ENCODE data around the gene PLXNC1.

PLXNC1 gene

DNA sequence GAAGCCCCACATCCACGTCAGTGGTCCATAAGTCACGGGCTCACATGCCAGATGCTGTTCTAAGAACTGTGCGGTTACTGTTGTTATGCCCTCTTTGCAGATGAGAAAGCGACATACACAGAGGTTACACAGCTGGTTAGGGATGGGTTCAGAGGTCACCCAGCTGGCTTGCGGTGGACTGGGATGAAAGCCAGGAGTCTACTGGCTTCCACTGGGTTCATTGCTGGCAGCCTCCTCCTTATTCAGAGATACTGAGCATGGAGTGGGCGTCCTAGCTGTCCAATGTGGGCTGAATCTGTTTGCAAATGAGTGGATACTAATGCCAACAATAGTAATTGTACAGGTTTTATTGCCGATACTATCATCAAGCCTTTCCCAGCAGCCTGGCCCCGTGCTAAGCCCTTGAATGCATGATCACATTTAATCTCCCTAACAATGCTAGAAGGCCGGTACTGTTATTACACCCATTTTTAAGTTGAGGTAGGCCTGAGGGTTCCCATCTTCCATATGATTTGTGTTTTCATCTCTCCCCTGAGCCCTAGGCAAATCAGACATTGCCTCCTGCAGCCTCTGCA, 129.1 kb downstream of the PLXNC1 start:
- Histone ChIP-seq H3K27ac (ENCODE audit: low read length) (no peak overlapping the region), H3K27me3 (ENCODE audit: insufficient read depth, low read length) (no peaks in the 10 kb centered on the region), H3K9me3 (ENCODE audit: insufficient read depth, low read depth, low read length) (no peaks in the 10 kb centered on the region), H3K36me3 (ENCODE audit: insufficient read depth, low read depth, low read length) (no peaks in the 10 kb centered on the region), H3K9ac (ENCODE audit: low read depth, low read length) (no peak overlapping the region), H3K4me1 (ENCODE audit: insufficient read depth, low read length) (peaks cover 3% of the 10 kb centered on the region; the same call in 1 of the 2 replicates), H3K4me3 (ENCODE audit: low read length) (no peak overlapping the region)

DNA sequence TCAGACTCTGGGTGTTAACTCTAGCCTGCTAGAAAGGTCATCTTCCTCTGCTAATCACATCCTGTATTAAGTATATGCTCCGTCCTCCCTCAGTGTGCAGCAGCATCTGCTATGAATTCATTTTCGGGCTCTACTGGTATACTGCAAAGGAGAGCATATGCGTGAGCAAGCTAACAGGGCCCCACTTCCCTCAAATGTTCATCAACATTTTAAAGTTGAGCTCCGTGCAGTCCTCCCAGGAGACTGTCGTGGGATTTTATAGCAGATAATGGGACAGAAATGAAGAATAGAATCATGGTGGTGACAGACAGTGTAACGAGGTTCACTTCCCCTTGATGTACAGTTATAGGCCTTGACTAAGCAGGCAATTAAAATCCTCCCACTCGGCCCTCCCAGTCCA, 131.7 kb downstream of the PLXNC1 start:
- Histone ChIP-seq H3K9me3 (ENCODE audit: insufficient read depth, low read depth, low read length) (no peaks in the 10 kb centered on the region), H3K27ac (ENCODE audit: low read length) (no peak overlapping the region), H3K36me3 (ENCODE audit: insufficient read depth, low read depth, low read length) (no peaks in the 10 kb centered on the region), H3K4me3 (ENCODE audit: low read length) (no peak overlapping the region), H3K27me3 (ENCODE audit: insufficient read depth, low read length) (no peaks in the 10 kb centered on the region), H3K4me1 (ENCODE audit: insufficient read depth, low read length) (peaks cover 3% of the 10 kb centered on the region; the same call in 1 of the 2 replicates), H3K9ac (ENCODE audit: low read depth, low read length) (no peak overlapping the region)

DNA sequence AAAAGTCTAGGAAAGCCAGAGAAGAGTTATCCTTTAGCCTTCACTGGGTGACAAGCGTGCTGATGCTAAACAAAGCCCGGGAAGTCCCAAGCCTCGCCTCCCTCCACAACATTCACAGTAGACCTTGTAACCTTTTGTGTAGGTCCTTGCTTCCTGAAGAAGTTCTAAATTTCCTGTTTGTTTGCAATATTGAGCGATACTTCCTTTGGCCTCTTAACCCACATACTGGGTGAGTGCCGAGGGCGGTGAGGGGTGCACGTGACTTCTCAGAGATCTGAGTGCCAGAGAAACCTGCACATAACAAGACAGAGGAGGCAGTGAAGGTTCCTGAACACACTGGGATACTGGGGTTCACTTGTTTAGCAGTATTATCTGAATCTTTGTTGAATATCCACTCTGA, 134.3 kb downstream of the PLXNC1 start:
- H3K27ac ChIP-seq (ENCODE audit: low read length) = no peak overlapping the region
- peaks cover 21% of the 10 kb centered on the region; the same call in 1 of the 2 replicates for H3K4me1 ChIP-seq (ENCODE audit: insufficient read depth, low read length)

DNA sequence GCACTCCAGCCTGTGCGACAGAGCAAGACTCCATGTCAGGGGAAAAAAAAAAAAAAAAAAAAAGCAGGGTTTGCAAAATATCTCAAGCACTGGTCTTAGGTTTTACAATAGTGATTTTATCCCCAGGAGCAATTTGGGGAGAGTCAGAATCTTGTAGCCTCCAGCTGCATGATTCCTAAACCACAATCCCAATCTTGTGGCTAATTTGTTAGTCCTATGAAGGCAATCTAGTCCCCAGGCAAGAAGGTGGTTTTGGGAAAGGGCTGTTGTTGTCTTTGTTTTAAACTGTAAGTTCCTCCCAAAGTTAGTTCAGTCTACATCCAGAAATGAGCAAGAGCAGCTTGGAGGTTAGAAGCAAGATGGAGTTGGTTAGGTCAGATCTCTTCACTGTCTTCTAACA, 135.7 kb downstream of the PLXNC1 start:
- no peaks in the 10 kb centered on the region for H3K9me3 ChIP-seq (ENCODE audit: insufficient read depth, low read depth, low read length)
- H3K36me3 ChIP-seq (ENCODE audit: insufficient read depth, low read depth, low read length) = no peaks in the 10 kb centered on the region
- peaks cover 21% of the 10 kb centered on the region; the same call in 1 of the 2 replicates for H3K4me1 ChIP-seq (ENCODE audit: insufficient read depth, low read length)
- no peaks in the 10 kb centered on the region for H3K27me3 ChIP-seq (ENCODE audit: insufficient read depth, low read length)
- no peak overlapping the region for H3K4me3 ChIP-seq (ENCODE audit: low read length)
- no peak overlapping the region for H3K27ac ChIP-seq (ENCODE audit: low read length)
- no peak overlapping the region for H3K9ac ChIP-seq (ENCODE audit: low read depth, low read length)

More for the DNA sequence above, 134.3 kb downstream of the PLXNC1 start:
- H3K36me3 ChIP-seq (ENCODE audit: insufficient read depth, low read depth, low read length) = no peaks in the 10 kb centered on the region
- no peaks in the 10 kb centered on the region for H3K27me3 ChIP-seq (ENCODE audit: insufficient read depth, low read length)
- H3K9me3 ChIP-seq (ENCODE audit: insufficient read depth, low read depth, low read length) = no peaks in the 10 kb centered on the region
- H3K9ac ChIP-seq (ENCODE audit: low read depth, low read length) = no peak overlapping the region
- no peak overlapping the region for H3K4me3 ChIP-seq (ENCODE audit: low read length)

DNA sequence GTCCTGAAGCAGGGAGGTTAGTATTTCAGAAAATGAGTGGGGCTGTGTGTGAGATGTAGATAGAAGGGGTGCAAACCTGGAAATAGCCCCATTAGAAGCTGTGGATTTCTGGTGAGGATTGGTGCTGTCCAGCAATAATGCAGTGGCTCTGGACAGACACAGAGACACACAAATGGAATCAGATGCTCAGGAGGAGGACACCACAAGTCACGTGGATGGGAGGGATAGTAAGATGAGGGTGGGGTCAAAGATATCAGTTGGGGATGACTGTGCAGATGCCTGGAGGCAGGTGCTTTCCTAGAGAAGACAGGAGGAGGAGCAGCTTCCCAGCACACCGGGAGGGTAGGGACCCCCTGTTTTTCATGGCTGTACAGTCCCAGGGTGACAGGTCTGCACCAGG, 136.5 kb downstream of the PLXNC1 start:
- Histone ChIP-seq H3K27ac (ENCODE audit: low read length) (no peak overlapping the region), H3K9ac (ENCODE audit: low read depth, low read length) (no peak overlapping the region), H3K36me3 (ENCODE audit: insufficient read depth, low read depth, low read length) (no peaks in the 10 kb centered on the region), H3K4me1 (ENCODE audit: insufficient read depth, low read length) (peaks cover 23% of the 10 kb centered on the region), H3K9me3 (ENCODE audit: insufficient read depth, low read depth, low read length) (no peaks in the 10 kb centered on the region), H3K4me3 (ENCODE audit: low read length) (no peak overlapping the region), H3K27me3 (ENCODE audit: insufficient read depth, low read length) (no peaks in the 10 kb centered on the region)

DNA sequence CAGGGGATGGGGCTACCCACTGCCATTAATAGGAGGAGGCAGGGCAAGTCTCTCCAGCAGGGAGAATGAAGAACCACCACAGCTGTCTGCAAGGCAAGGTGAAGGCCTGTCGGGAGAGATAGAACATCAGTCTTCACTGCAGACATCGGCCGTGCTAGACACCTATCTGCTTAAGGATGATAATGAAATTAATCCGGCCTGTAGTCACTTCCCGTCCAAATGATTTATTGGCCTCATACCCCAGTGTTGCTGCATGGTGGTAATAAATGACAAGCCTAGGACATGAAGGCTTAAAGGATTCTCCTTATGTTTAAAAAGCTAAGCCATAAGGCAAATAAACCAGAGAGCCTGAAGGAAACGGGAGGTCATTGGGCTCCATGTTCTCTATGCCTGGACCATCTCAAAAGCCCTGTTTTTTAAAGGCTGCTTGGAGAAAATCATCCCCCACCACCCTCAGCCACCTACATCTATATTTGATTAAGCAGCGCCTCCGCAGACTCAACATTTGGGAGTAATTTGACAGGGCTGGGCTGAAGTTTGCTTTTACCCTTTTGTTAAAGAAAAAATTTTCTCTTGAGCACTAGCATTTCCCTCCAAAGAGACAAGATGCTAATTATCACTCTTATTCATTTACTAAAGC, 137.7 kb downstream of the PLXNC1 start:
- H3K4me3 ChIP-seq (ENCODE audit: low read length) = no peak overlapping the region
- no peak overlapping the region for H3K27ac ChIP-seq (ENCODE audit: low read length)
- H3K36me3 ChIP-seq (ENCODE audit: insufficient read depth, low read depth, low read length) = no peaks in the 10 kb centered on the region
- H3K27me3 ChIP-seq (ENCODE audit: insufficient read depth, low read length) = no peaks in the 10 kb centered on the region
- H3K9ac ChIP-seq (ENCODE audit: low read depth, low read length) = no peak overlapping the region
- H3K9me3 ChIP-seq (ENCODE audit: insufficient read depth, low read depth, low read length) = no peaks in the 10 kb centered on the region
- peaks cover 31% of the 10 kb centered on the region for H3K4me1 ChIP-seq (ENCODE audit: insufficient read depth, low read length)

DNA sequence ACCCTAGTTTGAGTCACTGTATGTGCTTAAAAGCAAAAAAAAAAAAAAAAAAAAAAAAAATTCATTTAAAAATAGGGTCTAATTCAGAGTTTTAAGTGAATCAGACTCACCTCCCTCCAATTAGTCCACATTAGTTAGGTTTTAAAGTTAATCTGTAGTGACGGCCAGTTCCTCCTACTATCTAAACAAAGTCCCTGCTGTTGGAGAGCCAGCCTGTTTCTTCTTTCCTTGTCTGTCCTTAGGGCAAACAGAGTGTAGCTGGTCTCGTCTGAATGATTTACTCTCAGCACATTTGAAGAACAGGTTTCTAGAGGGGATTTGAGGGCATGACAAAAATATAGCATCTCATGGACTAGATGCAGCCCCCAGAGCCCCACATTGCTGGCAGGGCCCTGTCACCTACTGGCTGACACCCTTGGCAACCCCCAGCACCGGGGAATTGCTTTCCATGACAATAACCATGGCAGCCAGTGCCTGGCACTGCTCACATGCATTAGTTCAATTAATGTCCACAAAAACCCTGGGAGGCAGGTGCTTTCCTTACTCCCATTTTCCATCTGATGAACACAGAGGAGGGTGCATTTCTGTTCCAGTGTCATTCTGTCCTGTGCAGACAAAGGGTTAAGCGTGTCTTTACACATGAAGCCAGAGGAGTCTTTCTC, 138.3 kb downstream of the PLXNC1 start:
- H3K4me1 ChIP-seq (ENCODE audit: insufficient read depth, low read length) = peaks cover 31% of the 10 kb centered on the region
- H3K9me3 ChIP-seq (ENCODE audit: insufficient read depth, low read depth, low read length) = no peaks in the 10 kb centered on the region

DNA sequence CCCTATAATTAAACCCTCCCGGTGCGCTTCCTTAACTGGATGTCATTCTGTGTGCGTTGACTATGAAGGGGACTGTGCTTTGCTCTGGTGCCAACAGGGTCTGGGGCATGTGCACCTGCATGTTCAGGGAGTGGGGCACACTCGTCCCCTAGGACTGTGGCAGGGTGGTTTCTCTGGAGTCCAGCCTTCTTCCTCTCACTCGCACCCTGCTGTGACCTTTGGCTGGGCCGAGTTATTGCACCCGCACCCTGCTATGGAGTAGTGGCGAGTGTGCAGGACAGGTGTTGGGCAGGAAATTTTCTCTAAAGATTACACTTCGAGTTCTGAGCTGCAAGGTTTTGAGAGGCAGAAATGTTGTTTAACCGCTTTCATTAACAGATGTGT, 138.9 kb downstream of the PLXNC1 start:
- H3K9me3 ChIP-seq (ENCODE audit: insufficient read depth, low read depth, low read length) = no peaks in the 10 kb centered on the region
- H3K4me3 ChIP-seq (ENCODE audit: low read length) = no peak overlapping the region
- H3K27me3 ChIP-seq (ENCODE audit: insufficient read depth, low read length) = no peaks in the 10 kb centered on the region
- H3K27ac ChIP-seq (ENCODE audit: low read length) = no peak overlapping the region
- no peaks in the 10 kb centered on the region for H3K36me3 ChIP-seq (ENCODE audit: insufficient read depth, low read depth, low read length)
- H3K9ac ChIP-seq (ENCODE audit: low read depth, low read length) = no peak overlapping the region
- H3K4me1 ChIP-seq (ENCODE audit: insufficient read depth, low read length) = peaks cover 31% of the 10 kb centered on the region

More for the DNA sequence above, 138.3 kb downstream of the PLXNC1 start:
- no peak overlapping the region for H3K9ac ChIP-seq (ENCODE audit: low read depth, low read length)
- no peaks in the 10 kb centered on the region for H3K36me3 ChIP-seq (ENCODE audit: insufficient read depth, low read depth, low read length)
- H3K4me3 ChIP-seq (ENCODE audit: low read length) = no peak overlapping the region
- no peak overlapping the region for H3K27ac ChIP-seq (ENCODE audit: low read length)
- H3K27me3 ChIP-seq (ENCODE audit: insufficient read depth, low read length) = no peaks in the 10 kb centered on the region

DNA sequence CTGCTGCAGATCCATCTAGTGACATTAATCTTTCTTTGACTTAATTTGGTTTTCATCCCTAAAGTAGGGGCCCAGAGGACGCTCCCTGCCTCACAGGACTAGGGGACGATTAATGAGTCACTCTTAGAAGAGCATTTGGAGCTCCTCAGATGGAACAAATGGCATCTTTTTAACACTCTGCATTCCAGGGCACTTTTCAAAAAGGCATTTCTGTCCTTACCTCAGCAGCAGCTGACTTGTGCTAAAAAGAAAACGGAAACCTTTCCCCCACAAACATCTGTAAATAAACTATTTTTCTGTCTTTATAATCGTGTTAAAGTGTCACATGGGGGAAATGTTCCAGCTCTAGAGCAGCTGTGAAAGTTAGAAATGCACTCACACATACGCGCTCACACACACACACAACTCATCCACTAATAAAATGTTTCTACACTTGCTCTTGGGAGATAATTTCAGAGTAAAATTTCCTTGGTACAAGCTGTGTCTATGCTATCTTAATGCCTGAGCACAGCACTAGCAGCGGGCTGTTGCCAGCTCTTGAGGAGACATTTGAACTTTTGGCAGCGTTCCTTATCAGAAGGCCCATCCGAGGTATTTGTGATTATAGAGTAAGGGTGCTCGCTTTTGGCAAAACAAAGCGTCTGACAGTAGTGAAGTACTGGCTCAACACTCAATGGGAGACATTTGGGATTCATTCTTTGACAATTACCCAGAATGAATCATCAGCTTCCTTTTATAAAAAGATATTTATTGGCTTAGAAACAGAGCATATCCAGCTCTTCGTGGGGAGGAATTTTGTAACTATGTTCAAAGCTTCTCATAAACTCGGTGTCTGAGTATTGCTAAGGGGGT, 141.3 kb downstream of the PLXNC1 start:
- Histone ChIP-seq H3K9ac (ENCODE audit: low read depth, low read length) (no peak overlapping the region), H3K36me3 (ENCODE audit: insufficient read depth, low read depth, low read length) (no peaks in the 10 kb centered on the region), H3K9me3 (ENCODE audit: insufficient read depth, low read depth, low read length) (no peaks in the 10 kb centered on the region), H3K27me3 (ENCODE audit: insufficient read depth, low read length) (no peaks in the 10 kb centered on the region), H3K27ac (ENCODE audit: low read length) (no peak overlapping the region), H3K4me1 (ENCODE audit: insufficient read depth, low read length) (peaks cover 28% of the 10 kb centered on the region), H3K4me3 (ENCODE audit: low read length) (no peak overlapping the region)

DNA sequence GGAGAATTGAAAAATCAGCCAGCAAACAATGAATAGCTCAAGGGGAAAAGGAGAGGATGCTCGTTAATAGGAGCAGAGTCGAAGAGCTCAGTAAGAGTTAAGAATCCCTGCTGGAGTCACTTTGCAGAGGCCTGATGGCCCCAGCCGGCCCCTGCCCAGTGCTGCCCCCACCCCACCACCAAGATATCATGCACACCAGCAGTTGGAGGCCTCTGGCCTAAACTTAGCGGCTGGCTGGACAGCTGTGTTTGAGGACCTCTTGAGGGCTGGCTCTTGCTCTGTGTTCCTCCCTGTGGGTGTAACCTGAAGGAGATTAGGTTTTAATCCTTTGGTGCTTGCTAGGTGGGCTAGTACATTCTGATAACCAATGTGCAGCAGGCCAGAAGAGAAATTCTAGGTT, 142.0 kb downstream of the PLXNC1 start:
- H3K27ac ChIP-seq (ENCODE audit: low read length) = no peak overlapping the region
- H3K4me3 ChIP-seq (ENCODE audit: low read length) = no peak overlapping the region
- H3K9ac ChIP-seq (ENCODE audit: low read depth, low read length) = no peak overlapping the region
- H3K36me3 ChIP-seq (ENCODE audit: insufficient read depth, low read depth, low read length) = no peaks in the 10 kb centered on the region
- H3K4me1 ChIP-seq (ENCODE audit: insufficient read depth, low read length) = peaks cover 28% of the 10 kb centered on the region
- no peaks in the 10 kb centered on the region for H3K9me3 ChIP-seq (ENCODE audit: insufficient read depth, low read depth, low read length)
- no peaks in the 10 kb centered on the region for H3K27me3 ChIP-seq (ENCODE audit: insufficient read depth, low read length)

DNA sequence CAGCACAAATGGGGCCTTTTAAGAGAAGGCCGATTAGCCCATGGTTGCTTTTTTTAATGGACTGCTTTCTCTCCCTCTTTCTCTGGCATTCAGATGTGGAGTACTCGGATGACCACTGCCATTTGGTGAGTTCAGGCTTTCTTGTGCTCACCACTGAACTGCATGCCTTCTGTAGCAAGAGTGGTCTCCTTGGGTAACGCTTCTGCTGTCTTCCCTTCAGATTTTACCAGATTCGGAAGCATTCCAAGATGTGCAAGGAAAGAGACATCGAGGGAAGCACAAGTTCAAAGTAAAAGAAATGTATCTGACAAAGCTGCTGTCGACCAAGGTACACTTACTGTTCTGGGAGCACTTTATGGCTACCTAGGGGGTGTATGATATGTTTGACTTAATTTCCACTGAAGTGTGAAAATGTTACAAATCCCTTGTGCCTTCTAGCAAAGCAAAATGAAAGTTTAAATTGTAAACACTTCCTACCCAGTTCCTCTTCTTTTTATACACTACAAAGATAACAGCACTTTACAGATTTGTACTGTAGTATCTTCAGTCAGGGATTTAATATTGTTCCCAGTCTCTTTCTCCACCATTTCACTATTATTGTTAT, 148.8 kb downstream of the PLXNC1 start:
- no peaks in the 10 kb centered on the region for H3K4me1 ChIP-seq (ENCODE audit: insufficient read depth, low read length)
- no peaks in the 10 kb centered on the region for H3K9me3 ChIP-seq (ENCODE audit: insufficient read depth, low read depth, low read length)
- no peaks in the 10 kb centered on the region for H3K27me3 ChIP-seq (ENCODE audit: insufficient read depth, low read length)
- no peak overlapping the region for H3K4me3 ChIP-seq (ENCODE audit: low read length)
- no peak overlapping the region for H3K9ac ChIP-seq (ENCODE audit: low read depth, low read length)
- H3K36me3 ChIP-seq (ENCODE audit: insufficient read depth, low read depth, low read length) = no peaks in the 10 kb centered on the region
- no peak overlapping the region for H3K27ac ChIP-seq (ENCODE audit: low read length)
